Rectal smooth muscle tissue (tissue), 1 donor: ENCODE results near the gene DAO.
A peak's percentile ranks its signal among the peaks of the same experiment; 100 is the strongest.
"Not testable (repeated sequence)": the region's sequence is repeated elsewhere in the genome, so short reads cannot be mapped to it uniquely, and the experiment has no call there.

ENCODE experiments used
- H3K27ac ChIP-seq: one replicate; pipeline ENCODE4 v1.7.0; 2013; ENCODE audit warnings: low read depth, low read length, inconsistent platforms
- H3K27me3 ChIP-seq: one replicate; pipeline ENCODE4 v1.7.0; 2013; ENCODE audit warnings: low read length; ENCODE audit not compliant: control insufficient read depth, insufficient read depth
- H3K36me3 ChIP-seq: one replicate; pipeline ENCODE4 v1.7.0; 2013; ENCODE audit warnings: low read length; ENCODE audit not compliant: control insufficient read depth, insufficient read depth
- H3K4me1 ChIP-seq: one replicate; pipeline ENCODE4 v1.7.0; 2013; ENCODE audit warnings: low read length; ENCODE audit not compliant: control insufficient read depth, insufficient read depth
- H3K4me3 ChIP-seq: one replicate; pipeline ENCODE4 v1.7.0; 2013; ENCODE audit warnings: low read length
- H3K9ac ChIP-seq: one replicate; pipeline ENCODE4 v1.7.0; 2013; ENCODE audit warnings: low read length

DAO gene

DNA sequence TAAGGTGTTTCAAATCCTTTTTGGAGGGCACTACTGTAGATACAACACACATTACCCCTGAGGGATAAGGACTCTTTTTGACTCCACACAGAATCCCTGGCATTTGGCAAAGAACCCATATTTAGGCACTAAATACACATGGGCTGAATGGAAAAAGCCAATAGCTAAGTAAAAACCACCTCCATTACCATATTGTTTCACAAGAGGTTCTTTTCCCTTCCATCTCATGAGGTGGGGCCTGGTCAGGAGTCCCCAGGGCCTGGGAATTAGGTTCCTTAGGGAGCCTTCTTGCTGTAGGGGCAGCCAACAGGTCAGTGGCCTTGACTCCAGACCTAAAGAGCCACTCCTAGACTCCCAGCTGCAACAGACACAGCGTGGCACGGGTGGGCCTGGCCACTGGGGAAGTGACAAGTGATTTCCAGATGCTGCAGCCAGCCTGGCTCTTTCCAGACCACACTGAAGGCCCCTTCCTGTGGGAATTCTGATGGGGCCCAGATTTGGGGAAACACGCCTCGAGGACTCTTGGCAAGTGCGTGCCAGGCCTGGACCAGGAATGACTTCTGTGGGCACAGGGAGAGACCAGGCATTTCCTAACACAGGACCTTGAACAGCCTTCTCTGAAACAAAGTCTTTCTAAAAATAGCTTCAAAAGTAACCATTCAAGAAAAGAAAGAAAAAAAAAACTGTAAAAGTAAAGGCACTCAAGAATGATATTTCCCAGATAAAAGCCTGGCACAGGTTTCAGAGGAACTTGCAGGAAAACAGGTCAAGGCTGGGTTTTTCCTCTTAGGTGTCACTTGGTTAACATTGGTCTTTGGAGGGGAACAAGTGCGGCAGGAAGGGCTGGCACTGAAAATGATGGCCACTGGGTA lies 40.6 kb upstream of the DAO start:
- H3K4me3 ChIP-seq = peak overlapping the region; percentile 18
- no peaks in the 10 kb centered on the region for H3K27me3 ChIP-seq
- H3K9ac ChIP-seq = no peak overlapping the region
- H3K27ac ChIP-seq = peak overlapping the region; percentile 88
- H3K4me1 ChIP-seq = peaks cover 27% of the 10 kb centered on the region
- peaks cover 8% of the 10 kb centered on the region for H3K36me3 ChIP-seq

DNA sequence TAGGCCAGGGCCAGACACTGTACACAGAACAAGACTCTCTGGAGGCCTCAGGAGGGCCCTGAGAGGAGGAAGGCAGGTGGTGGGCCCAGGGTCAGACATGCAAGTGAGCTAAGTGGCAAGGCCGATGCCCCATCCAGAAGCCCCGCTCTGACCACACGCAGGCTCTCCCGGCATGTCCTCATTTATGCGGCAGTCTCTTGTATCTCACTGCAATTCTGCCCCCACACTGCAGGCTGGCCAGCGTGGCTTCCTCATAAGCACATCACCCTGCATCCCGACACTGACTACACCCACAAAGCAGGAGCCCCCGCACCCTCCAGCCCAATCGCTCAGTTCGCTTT lies 40.0 kb upstream of the DAO start:
- Histone ChIP-seq H3K9ac (no peak overlapping the region), H3K4me3 (no peak overlapping the region), H3K27ac (peak overlapping the region; percentile 88), H3K27me3 (no peaks in the 10 kb centered on the region), H3K4me1 (peaks cover 26% of the 10 kb centered on the region), H3K36me3 (peaks cover 4% of the 10 kb centered on the region)

DNA sequence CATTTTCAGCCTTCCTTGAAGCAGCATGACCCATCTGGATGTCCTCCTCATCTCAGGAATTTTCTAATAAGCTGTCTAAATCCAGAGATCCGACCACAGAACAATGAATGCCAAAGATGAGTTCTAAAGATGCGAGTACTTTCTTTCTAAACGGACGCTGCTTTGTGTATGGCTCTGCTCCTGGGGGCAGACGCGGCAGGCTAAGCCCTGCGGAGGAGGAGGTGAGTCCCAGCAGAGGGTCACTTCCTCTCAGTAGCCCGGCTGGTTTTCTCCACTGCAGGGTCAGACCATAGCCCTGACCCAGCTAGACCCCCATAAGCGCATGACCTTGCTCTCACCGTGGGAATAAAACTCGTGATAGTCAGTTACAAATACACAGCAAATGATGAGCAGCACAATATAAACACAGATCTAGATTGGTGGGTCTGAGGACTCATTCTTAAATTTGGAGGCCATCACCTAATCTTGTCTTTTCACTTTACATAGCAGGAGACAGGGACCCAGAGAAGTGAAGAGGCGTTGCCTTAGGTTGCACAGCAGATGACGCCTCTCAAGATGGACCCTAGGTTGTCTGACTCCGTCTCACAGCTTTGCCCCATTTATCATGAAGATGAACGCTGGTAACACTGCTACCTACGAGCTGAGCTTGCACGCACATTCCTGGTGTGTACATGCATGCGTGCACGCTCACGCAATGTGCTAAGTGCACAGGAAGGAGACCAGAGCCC lies 39.1 kb upstream of the DAO start:
- no peaks in the 10 kb centered on the region for H3K27me3 ChIP-seq
- H3K4me1 ChIP-seq = peaks cover 27% of the 10 kb centered on the region
- H3K4me3 ChIP-seq = no peak overlapping the region
- H3K27ac ChIP-seq = no peak overlapping the region
- no peaks in the 10 kb centered on the region for H3K36me3 ChIP-seq
- H3K9ac ChIP-seq = no peak overlapping the region

DNA sequence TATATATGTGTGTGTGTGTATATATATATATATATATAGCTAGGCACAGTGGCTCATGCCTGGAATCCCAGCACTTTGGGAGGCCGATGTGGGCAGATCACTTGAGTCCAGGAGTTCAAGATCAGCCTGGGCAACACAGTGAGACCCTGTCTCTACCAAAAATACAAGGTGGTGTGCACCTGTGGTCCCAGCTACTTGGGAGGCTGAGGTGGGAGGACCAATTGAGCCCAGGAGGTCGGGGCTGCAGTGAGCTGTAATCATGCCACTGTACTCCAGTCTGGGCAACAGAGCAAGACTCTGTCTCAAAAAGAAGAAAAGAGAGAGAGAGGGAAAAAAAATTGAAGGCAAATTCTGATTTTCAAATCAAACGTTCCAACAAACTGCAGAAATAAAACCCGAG lies 38.1 kb upstream of the DAO start:
- not testable (repeated sequence) for H3K4me3 ChIP-seq, H3K27ac ChIP-seq, H3K9ac ChIP-seq, H3K36me3 ChIP-seq, H3K27me3 ChIP-seq
- peaks cover 35% of the 10 kb centered on the region for H3K4me1 ChIP-seq

DNA sequence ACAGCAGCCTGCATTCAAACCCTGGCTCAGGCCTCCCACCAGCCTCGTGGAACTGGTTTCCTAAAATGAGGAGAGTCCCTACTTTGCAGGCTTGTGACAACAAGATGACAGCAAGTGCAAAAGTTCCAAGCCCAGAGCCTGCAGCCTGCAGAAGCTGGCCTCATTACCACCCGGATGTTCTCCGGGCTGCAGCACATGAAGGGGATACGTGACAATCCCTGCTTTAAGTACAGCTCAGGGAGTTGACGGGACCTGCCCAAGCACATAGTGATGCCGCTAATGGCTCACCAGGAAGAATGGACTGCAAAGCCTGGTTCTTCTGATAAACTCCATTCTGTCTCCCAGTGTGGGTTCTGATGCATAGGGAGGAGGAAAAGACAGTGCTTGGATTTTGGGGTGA lies 37.5 kb upstream of the DAO start:
- H3K36me3 ChIP-seq = peaks cover 4% of the 10 kb centered on the region
- no peaks in the 10 kb centered on the region for H3K27me3 ChIP-seq
- peaks cover 34% of the 10 kb centered on the region for H3K4me1 ChIP-seq
- no peak overlapping the region for H3K4me3 ChIP-seq
- H3K27ac ChIP-seq = no peak overlapping the region
- no peak overlapping the region for H3K9ac ChIP-seq

DNA sequence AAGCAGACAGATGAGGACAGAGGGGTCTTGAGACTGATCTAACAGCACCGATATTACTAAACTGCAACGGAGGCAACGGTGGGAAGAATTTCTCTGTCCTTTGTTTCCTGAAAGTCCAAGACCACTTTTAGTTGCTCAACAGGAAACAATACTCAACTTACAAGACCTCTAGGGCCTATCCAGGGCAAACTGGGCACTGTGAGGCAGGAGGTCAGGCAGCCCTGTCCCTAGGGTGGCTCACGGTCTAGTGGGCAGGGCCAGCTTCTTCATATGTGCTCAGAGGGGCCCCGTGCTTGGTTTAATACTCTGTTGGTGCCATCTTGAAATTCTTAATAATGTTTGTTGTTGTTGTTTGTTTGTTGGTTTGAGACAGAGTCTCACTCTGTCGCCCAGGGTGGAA lies 36.7 kb upstream of the DAO start:
- H3K4me1 ChIP-seq = peaks cover 27% of the 10 kb centered on the region
- no peak overlapping the region for H3K9ac ChIP-seq
- H3K36me3 ChIP-seq = peaks cover 8% of the 10 kb centered on the region
- no peak overlapping the region for H3K27ac ChIP-seq
- no peaks in the 10 kb centered on the region for H3K27me3 ChIP-seq
- H3K4me3 ChIP-seq = no peak overlapping the region

DNA sequence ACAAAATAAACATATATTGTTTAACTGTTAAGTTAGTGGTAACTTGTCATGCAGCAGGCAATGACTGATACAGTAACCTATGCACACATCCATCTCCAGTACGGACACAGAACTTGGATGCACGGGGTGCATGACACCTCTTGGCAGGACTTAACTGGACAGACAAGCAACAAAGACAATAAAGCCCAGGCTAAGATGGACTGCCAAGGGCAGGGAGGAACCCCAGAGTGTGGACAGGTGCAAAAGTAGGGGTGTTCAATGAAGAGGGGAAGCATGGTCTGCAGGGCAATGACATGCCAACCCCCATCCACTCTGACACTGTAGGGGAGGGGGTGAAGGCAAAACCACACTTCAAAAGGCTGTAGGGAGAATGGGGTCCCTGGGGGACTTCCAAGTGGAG lies 34.2 kb upstream of the DAO start:
- H3K4me3 ChIP-seq = no peak overlapping the region
- H3K9ac ChIP-seq = no peak overlapping the region
- peaks cover 9% of the 10 kb centered on the region for H3K4me1 ChIP-seq
- peaks cover 16% of the 10 kb centered on the region for H3K36me3 ChIP-seq
- peak overlapping the region; percentile 27 for H3K27ac ChIP-seq
- H3K27me3 ChIP-seq = no peaks in the 10 kb centered on the region

DNA sequence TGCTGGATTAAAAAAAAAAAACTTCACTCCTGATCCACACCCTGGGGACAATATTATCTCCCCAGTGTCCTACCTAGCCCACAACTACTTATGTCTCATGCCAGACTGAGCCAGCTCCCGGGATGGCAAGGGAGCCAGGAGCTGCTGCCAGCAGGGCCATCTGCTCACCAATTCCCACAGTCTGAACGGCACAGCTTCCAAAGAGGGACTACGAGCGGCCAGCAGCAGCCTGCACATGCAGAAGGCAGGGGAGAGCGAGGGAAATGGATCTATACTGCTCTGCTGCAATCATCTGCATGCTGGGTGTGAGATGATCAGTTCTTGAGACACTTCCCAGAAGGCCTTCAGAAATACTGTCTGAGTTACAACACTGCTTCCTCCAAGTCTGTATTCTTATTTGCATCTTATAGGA lies 33.6 kb upstream of the DAO start:
- Histone ChIP-seq H3K27ac (peak overlapping the region; percentile 16), H3K36me3 (peaks cover 16% of the 10 kb centered on the region), H3K9ac (no peak overlapping the region), H3K27me3 (no peaks in the 10 kb centered on the region), H3K4me3 (no peak overlapping the region), H3K4me1 (peaks cover 12% of the 10 kb centered on the region)

DNA sequence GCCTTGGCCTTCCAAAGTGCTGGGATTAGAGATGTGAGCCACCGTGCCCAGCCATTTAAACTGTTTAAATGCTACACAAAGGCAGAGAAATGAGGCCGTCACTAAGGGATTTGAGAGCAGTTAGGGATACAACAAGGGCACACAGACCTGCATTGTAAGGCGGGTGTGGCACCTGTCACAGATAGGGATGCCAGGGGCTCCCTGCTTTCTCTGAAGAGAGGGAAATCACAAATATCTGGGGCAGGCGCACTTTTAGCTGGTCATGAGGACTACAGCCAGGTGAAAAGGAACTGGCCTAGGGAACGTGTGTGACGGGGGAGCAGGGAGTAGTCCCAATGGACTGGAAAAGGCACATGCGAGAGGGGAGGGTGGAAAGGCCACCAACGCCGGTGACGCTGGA lies 32.2 kb upstream of the DAO start:
- Histone ChIP-seq H3K27me3 (no peaks in the 10 kb centered on the region), H3K4me1 (peaks cover 12% of the 10 kb centered on the region), H3K27ac (no peak overlapping the region), H3K36me3 (peaks cover 16% of the 10 kb centered on the region), H3K9ac (no peak overlapping the region), H3K4me3 (no peak overlapping the region)

DNA sequence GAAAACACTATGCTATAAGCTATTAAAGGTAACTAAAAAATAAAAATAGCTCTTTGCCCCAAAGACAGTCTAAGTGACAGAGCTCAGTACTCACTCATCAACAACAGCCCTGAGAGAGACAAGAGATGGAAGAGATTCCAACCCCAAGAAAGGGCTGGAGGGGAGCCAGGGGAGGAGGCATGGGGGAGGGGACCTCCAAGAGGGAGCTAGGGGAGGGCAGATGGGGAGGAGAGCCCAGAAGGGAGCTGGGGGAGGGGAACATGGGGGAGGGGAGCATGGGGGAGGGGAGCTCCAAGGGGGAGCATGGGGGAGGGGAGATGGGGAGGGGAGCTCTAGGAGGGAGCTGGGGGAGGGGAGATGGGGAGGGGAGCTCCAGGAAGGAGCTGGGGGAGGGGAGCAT lies 30.2 kb upstream of the DAO start:
- Histone ChIP-seq H3K27ac (no peak overlapping the region), H3K36me3 (peaks cover 16% of the 10 kb centered on the region), H3K4me1 (peaks cover 20% of the 10 kb centered on the region), H3K4me3 (no peak overlapping the region), H3K9ac (no peak overlapping the region), H3K27me3 (no peaks in the 10 kb centered on the region)

DNA sequence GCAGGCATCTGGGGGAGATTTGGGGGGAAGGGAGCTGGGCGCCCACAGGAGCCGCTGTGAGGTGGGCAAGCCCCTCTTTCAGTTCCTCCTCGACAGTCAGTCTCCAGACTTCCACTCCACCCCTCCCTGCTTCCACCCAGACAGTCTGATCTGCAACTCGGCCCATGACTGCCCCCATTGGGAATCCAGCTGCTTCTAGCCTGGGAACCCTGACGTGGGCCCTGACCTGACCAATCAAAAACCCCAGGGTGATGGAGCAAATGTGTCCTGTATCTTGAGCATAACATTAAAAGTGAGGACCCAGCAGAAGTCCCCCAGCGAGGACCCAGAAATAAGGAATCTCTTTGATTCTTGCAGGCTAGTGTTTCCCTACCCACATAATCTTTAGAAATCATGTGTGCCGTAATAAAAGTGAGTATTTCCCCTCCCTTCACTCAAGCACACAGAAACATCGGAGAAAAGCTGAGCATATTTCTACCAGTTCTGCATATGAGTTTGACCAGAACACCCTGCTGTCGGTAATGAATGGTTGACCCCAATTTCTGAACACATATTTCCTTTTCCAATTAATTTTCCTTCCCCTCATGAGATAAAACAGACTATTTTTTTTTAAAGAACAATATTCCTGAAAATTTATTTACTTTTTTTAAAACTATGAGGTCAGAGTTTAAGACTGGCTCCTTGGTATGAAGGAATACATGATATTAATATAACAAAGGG lies 28.9 kb upstream of the DAO start:
- Histone ChIP-seq H3K9ac (no peak overlapping the region), H3K36me3 (peaks cover 16% of the 10 kb centered on the region), H3K27me3 (no peaks in the 10 kb centered on the region), H3K4me3 (no peak overlapping the region), H3K4me1 (peaks cover 20% of the 10 kb centered on the region), H3K27ac (peak overlapping the region; percentile 34)

DNA sequence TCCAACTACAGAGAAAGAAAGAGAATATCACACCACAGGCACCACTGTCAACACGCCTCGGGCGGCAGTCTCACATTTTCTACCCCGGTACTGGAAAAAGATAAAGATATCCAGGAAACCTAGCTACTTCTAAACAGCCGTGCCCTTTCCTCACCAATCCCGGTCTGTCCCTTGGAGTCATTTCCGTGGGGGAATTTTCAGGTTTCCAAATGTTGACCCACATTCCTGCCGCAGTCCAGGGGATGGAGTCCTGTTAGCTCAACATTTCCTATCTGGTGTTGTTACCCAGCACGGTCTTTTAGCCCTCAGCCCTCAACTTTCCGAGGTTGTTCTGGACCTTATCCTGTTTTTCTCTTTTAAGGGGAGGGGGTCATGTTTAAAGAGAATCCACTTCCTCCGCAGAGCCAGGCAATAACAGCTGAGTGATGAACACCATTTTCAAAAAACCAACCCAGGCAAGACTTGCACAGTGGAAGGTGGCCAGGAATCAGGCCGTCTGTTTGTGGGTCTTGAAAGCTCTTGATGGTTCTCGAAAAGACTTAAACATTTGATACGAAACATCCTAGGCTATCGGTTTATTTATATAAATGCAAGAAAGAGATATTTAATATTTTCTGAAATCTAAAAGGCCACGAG lies 27.1 kb upstream of the DAO start:
- H3K36me3 ChIP-seq = peaks cover 9% of the 10 kb centered on the region
- no peak overlapping the region for H3K9ac ChIP-seq
- H3K27ac ChIP-seq = no peak overlapping the region
- H3K4me3 ChIP-seq = no peak overlapping the region
- H3K27me3 ChIP-seq = no peaks in the 10 kb centered on the region
- H3K4me1 ChIP-seq = peaks cover 19% of the 10 kb centered on the region
